ENCODE data around the gene SETD1B. TPM values are rescaled to one million over a fixed set of nuclear protein-coding genes. Genes with fewer than 3 reads are reported as not detected.
"Not testable (repeated sequence)": the region's sequence is repeated elsewhere in the genome, so short reads cannot be mapped to it uniquely, and the experiment has no call there.

Gene SETD1B
- total RNA-seq, 5 donors from 2014 or later (not counting 1 experiment from before 2014, with no cell fraction given): 87.7 to 106 (median 96.0) TPM

DNA sequence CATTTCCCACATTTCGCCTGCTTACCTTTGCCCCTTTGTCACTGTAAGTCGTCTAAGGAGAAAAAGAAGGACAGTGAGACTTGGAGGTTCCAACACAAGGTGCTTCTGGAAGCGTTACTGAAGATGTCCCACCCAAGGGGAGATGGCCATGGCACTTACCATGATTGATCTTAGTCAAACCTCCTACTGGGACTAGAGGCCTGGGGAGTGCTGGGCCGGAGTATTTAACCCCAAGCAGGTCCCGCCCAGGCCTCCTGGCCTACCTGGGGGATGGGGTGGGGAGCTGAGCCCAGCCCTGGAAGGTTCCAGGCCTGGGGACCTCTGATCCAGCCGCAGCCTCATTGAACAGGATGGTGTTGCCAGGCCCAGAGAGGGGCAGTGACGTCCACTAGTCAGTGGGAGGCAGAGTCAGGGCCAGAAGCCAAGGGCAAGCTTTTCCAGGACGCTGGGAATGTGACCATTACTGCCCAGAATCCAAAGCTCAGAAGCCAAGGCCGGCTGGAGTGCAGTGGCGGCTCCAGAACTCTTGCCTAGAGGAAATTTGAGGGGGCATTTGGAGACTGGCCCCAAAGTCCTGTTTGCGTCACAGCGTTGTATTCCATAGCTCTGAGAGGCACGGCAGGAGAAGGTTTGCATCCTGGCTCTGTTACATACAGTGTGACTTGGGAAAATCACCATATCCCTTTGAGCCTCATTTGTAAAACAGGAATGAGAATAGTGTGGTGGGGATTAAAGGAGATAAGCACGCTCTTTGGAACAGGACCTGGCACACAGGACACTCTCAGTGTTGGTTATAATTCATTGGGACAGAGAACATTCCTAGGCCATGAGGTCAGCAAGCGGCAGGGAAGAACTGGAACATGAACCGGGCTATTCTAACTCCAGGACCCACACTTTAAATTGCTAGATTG lies 55.1 kb downstream of the SETD1B start, which contains the start of gene HPD:
TSS of gene HPD (minus strand) at position 198 of the 911 bp plus-strand sequence. CDS start at position 162, 36 bp downstream.
- DNase-seq (no peak), ATAC-seq (replicated peaks in 1 of 4) (no peak)
- no peak within 1 kb of the TSS for H3K27ac Mint-ChIP-seq
- no peak within 1 kb of the TSS for H3K4me3 Mint-ChIP-seq
- no peaks in the 10 kb centered on the region for H3K27me3 Mint-ChIP-seq
- Histone ChIP-seq H3K4me1 (ENCODE audit: control insufficient read depth in 1 of 2, extremely low read depth in 1 of 2, insufficient read depth in 2 of 2, low read length in 2 of 2) (no peaks in the 10 kb centered on the region), H3K27me3 (replicated peaks in 1 of 2; ENCODE audit: control insufficient read depth in 2 of 2, extremely low read depth in 1 of 2, insufficient read depth in 2 of 2, low read length in 1 of 2) (peaks cover 0 to 11% of the 10 kb centered on the region in 2 experiments), H3K4me3 (ENCODE audit: control insufficient read depth in 1 of 2, extremely low read depth in 1 of 2, low read length in 1 of 2) (no peak within 1 kb of the TSS), H3K36me3 (ENCODE audit: control insufficient read depth in 2 of 2, extremely low read depth in 1 of 2, insufficient read depth in 1 of 2, low read length in 1 of 2) (no peaks in the 10 kb centered on the region), H3K27ac (ENCODE audit: low read length) (no peak within 1 kb of the TSS), H3K9me3 (no peaks in the 10 kb centered on the region)
- CTCF ChIA-PET: no interaction called here
- WGBS (ENCODE audit: insufficient coverage): 74% methylated on average over 6 of the region's 16 CpGs
- POLR2A ChIA-PET: no interaction called here
- no peaks in the 10 kb centered on the region for H3K4me1 Mint-ChIP-seq
- H3K9me3 Mint-ChIP-seq: no peaks in the 10 kb centered on the region
- H3K36me3 Mint-ChIP-seq: peaks cover 4% of the 10 kb centered on the region

DNA sequence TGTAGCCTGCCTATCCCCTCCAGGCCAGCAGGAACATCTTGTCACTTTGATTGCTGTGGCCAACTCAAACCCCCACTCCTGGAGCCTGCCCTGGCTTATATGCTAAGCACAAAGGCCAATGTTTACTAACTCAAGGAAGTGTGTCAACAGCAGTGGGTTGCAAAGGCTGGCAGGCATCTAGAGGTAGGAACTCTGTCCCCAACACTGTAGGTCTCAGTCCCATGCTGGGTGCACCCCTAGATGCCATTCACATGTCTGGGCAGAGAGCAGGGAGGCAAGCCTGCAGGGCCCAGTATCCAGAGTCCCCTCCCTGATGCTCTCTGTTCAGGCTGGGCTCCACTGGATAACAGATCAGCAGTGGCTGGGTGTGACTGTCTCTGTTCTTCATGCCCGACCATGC lies 56.4 kb downstream of the SETD1B start:
- CTCF ChIA-PET: interaction anchor here in 1 of 2 donors (0.5 kb wide), 1 partner anchor 190 kb away, joined by 3 read pairs; no protein-coding TSS in a partner anchor
- no peak for DNase-seq

DNA sequence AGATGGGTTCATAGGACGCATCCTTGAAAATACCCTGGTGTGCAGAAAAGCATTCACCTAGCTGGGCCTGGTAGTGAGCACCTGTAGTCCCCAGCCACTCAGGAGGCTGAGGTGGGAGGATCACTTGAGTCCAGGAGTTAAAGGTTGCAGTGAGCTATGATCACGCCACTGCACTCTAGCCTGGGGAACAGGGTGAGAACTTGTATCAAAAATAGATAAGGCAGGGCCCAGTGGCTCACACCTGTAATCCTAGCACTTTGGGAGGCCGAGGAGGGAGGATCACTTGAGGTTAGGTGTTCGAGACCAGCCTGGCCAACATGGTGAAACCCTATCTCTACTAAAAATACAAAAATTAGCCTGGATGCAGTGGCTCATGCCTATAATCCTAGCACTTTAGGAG lies 56.9 kb downstream of the SETD1B start:
- WGBS (ENCODE audit: insufficient coverage): 92% methylated on average over 1 of the region's 4 CpGs
- H3K4me1 ChIP-seq (ENCODE audit: control insufficient read depth in 1 of 2, extremely low read depth in 1 of 2, insufficient read depth in 2 of 2, low read length in 2 of 2); H3K27me3 Mint-ChIP-seq; H3K4me3 ChIP-seq (ENCODE audit: control insufficient read depth in 1 of 2, extremely low read depth in 1 of 2, low read length in 1 of 2); POLR2A ChIA-PET; H3K9me3 ChIP-seq; H3K36me3 Mint-ChIP-seq; H3K4me3 Mint-ChIP-seq; ATAC-seq (replicated peaks in 1 of 4); H3K27ac Mint-ChIP-seq; H3K36me3 ChIP-seq (ENCODE audit: control insufficient read depth in 2 of 2, extremely low read depth in 1 of 2, insufficient read depth in 1 of 2, low read length in 1 of 2); DNase-seq; H3K4me1 Mint-ChIP-seq; H3K9me3 Mint-ChIP-seq; H3K27ac ChIP-seq (ENCODE audit: low read length); CTCF ChIA-PET: not testable (repeated sequence)
- peaks cover 0 to 11% of the 10 kb centered on the region in 2 experiments for H3K27me3 ChIP-seq (replicated peaks in 1 of 2; ENCODE audit: control insufficient read depth in 2 of 2, extremely low read depth in 1 of 2, insufficient read depth in 2 of 2, low read length in 1 of 2)

More for the DNA sequence above, 56.4 kb downstream of the SETD1B start:
- no peaks in the 10 kb centered on the region for H3K9me3 ChIP-seq
- H3K27ac ChIP-seq (ENCODE audit: low read length): no peak overlapping the region
- H3K27me3 ChIP-seq (replicated peaks in 1 of 2; ENCODE audit: control insufficient read depth in 2 of 2, extremely low read depth in 1 of 2, insufficient read depth in 2 of 2, low read length in 1 of 2): peaks cover 0 to 11% of the 10 kb centered on the region in 2 experiments
- H3K9me3 Mint-ChIP-seq: no peaks in the 10 kb centered on the region
- no peak overlapping the region for H3K27ac Mint-ChIP-seq
- H3K27me3 Mint-ChIP-seq: no peaks in the 10 kb centered on the region
- no peak for ATAC-seq (replicated peaks in 1 of 4)
- POLR2A ChIA-PET: no interaction called here
- no peaks in the 10 kb centered on the region for H3K36me3 ChIP-seq (ENCODE audit: control insufficient read depth in 2 of 2, extremely low read depth in 1 of 2, insufficient read depth in 1 of 2, low read length in 1 of 2)
- no peaks in the 10 kb centered on the region for H3K4me1 Mint-ChIP-seq
- H3K36me3 Mint-ChIP-seq: peaks cover 4% of the 10 kb centered on the region
- H3K4me1 ChIP-seq (ENCODE audit: control insufficient read depth in 1 of 2, extremely low read depth in 1 of 2, insufficient read depth in 2 of 2, low read length in 2 of 2): no peaks in the 10 kb centered on the region
- H3K4me3 Mint-ChIP-seq: no peak overlapping the region
- 100% methylated on average over 1 of the region's 1 CpG for WGBS (ENCODE audit: insufficient coverage)
- H3K4me3 ChIP-seq (ENCODE audit: control insufficient read depth in 1 of 2, extremely low read depth in 1 of 2, low read length in 1 of 2): no peak overlapping the region

DNA sequence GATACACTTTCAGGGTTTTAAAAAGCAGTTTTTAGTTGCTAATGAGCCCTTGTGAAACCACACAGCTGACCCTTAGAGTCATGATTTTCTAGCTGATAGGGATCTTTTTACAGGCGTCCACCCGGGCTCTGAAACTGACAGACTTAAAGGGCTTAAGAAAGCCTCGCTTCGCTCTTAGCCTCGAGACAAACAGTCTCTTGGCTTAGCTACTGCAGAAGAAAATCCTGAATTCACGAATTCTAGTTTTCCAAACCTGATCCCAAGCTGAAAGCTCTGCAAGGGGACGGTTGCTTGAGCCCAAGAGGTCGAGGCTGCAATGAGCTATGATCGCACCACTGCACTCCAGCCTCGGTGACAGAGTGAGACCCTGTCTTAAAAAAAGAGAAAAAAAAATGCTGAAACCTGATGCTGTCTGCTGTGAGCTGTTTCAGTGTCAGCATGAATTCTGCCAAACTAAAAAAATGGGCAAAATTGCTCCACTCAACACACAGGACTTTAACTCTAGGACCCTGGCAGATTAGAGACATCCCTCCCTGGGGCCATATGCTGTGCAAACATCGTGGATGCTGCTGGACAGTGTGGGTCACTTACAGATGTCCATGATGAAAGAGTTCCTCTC lies 57.9 kb downstream of the SETD1B start:
- Mint-ChIP-seq H3K9me3 (no peaks in the 10 kb centered on the region), H3K4me1 (no peaks in the 10 kb centered on the region), H3K36me3 (peaks cover 4% of the 10 kb centered on the region), H3K27me3 (no peaks in the 10 kb centered on the region), H3K4me3 (no peak overlapping the region), H3K27ac (no peak overlapping the region)
- DNase-seq (no peak), ATAC-seq (replicated peaks in 1 of 4) (no peak)
- Histone ChIP-seq H3K4me1 (ENCODE audit: control insufficient read depth in 1 of 2, extremely low read depth in 1 of 2, insufficient read depth in 2 of 2, low read length in 2 of 2) (no peaks in the 10 kb centered on the region), H3K9me3 (no peaks in the 10 kb centered on the region), H3K4me3 (ENCODE audit: control insufficient read depth in 1 of 2, extremely low read depth in 1 of 2, low read length in 1 of 2) (no peak overlapping the region), H3K27me3 (replicated peaks in 1 of 2; ENCODE audit: control insufficient read depth in 2 of 2, extremely low read depth in 1 of 2, insufficient read depth in 2 of 2, low read length in 1 of 2) (peaks cover 0 to 7% of the 10 kb centered on the region in 2 experiments), H3K36me3 (ENCODE audit: control insufficient read depth in 2 of 2, extremely low read depth in 1 of 2, insufficient read depth in 1 of 2, low read length in 1 of 2) (no peaks in the 10 kb centered on the region), H3K27ac (ENCODE audit: low read length) (no peak overlapping the region)
- ChIA-PET CTCF (no interaction called here), POLR2A (no interaction called here)
- 69% methylated on average over 9 of the region's 11 CpGs for WGBS (ENCODE audit: insufficient coverage)

DNA sequence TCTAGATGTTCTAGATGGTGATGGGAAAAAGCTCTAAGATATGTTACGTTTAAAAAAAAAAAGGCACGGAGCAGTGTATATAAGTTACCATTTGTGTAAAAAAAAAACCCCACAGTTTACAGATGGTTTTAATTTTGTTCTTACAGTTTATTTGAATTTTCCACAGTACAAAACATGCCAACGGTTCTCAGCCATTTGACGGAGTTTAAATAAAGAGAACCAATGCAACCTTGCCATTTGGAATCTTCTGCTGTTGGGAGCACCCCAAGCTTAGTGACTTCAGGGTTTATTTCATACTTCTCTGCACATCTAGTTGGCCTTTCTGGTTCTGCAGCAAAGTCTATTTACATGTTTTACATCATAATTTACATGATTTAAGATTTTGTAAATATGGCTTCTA lies 62.5 kb downstream of the SETD1B start:
- Mint-ChIP-seq H3K4me1 (no peaks in the 10 kb centered on the region), H3K27ac (no peak overlapping the region), H3K9me3 (no peaks in the 10 kb centered on the region), H3K27me3 (no peaks in the 10 kb centered on the region), H3K4me3 (no peak overlapping the region), H3K36me3 (peaks cover 4% of the 10 kb centered on the region)
- no peaks in the 10 kb centered on the region for H3K4me1 ChIP-seq (ENCODE audit: control insufficient read depth in 1 of 2, extremely low read depth in 1 of 2, insufficient read depth in 2 of 2, low read length in 2 of 2)
- no peak for DNase-seq
- POLR2A ChIA-PET: interaction anchor here in 1 of 2 donors (0.7 kb wide), 1 partner anchor 120 kb away, joined by 9 read pairs; no protein-coding TSS in a partner anchor
- no peaks in the 10 kb centered on the region for H3K9me3 ChIP-seq
- no peak for ATAC-seq (replicated peaks in 1 of 4)
- H3K27me3 ChIP-seq (replicated peaks in 1 of 2; ENCODE audit: control insufficient read depth in 2 of 2, extremely low read depth in 1 of 2, insufficient read depth in 2 of 2, low read length in 1 of 2): no peaks in the 10 kb centered on the region
- H3K36me3 ChIP-seq (ENCODE audit: control insufficient read depth in 2 of 2, extremely low read depth in 1 of 2, insufficient read depth in 1 of 2, low read length in 1 of 2): no peaks in the 10 kb centered on the region
- 92% methylated on average over 2 of the region's 4 CpGs for WGBS (ENCODE audit: insufficient coverage)
- no peak overlapping the region for H3K4me3 ChIP-seq (ENCODE audit: control insufficient read depth in 1 of 2, extremely low read depth in 1 of 2, low read length in 1 of 2)
- CTCF ChIA-PET: no interaction called here
- H3K27ac ChIP-seq (ENCODE audit: low read length): no peak overlapping the region

DNA sequence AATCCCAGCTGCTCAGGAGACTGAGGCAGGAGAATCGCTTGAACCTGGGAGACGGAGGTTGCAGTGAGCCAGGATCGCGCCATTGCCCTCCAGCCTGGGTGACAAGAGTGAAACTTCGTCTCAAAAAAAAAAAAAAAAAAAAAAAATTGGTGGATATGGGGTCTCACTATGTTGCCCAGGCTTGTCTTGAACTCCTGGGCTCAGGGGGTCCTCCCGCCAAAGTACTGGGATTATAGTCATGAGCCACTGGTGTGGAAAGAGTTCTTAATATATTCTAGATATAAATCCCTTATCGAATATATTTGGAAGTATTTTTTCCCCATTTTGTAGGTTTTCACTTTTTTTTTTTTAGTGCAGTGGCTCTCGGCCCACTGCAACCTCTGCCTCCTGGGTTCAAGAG lies 65.4 kb downstream of the SETD1B start:
- H3K36me3 Mint-ChIP-seq; DNase-seq; H3K27me3 ChIP-seq (replicated peaks in 1 of 2; ENCODE audit: control insufficient read depth in 2 of 2, extremely low read depth in 1 of 2, insufficient read depth in 2 of 2, low read length in 1 of 2); ATAC-seq (replicated peaks in 1 of 4); H3K27me3 Mint-ChIP-seq; H3K27ac ChIP-seq (ENCODE audit: low read length); H3K4me3 ChIP-seq (ENCODE audit: control insufficient read depth in 1 of 2, extremely low read depth in 1 of 2, low read length in 1 of 2); H3K27ac Mint-ChIP-seq; CTCF ChIA-PET; H3K36me3 ChIP-seq (ENCODE audit: control insufficient read depth in 2 of 2, extremely low read depth in 1 of 2, insufficient read depth in 1 of 2, low read length in 1 of 2); H3K9me3 Mint-ChIP-seq; H3K4me1 ChIP-seq (ENCODE audit: control insufficient read depth in 1 of 2, extremely low read depth in 1 of 2, insufficient read depth in 2 of 2, low read length in 2 of 2); H3K4me1 Mint-ChIP-seq; H3K4me3 Mint-ChIP-seq; H3K9me3 ChIP-seq: not testable (repeated sequence)
- 100% methylated on average over 1 of the region's 8 CpGs for WGBS (ENCODE audit: insufficient coverage)
- POLR2A ChIA-PET: interaction anchor here in 1 of 2 donors (0.5 kb wide), 1 partner anchor 141 kb away, joined by 4 read pairs; no protein-coding TSS in a partner anchor

Measured in T-cell (primary cell).